Stomach (tissue), 9 donors: ENCODE results near the gene CNGA1. TPM values are rescaled to one million over a fixed set of nuclear protein-coding genes. Genes with fewer than 3 reads are reported as not detected.
"Not testable (repeated sequence)": the region's sequence is repeated elsewhere in the genome, so short reads cannot be mapped to it uniquely, and the experiment has no call there.

Experiments used
- DNase-seq, 2 donors: peaks; one replicate each; pipeline versions ENCODE4 v3.0.0 to v3.0.0-alpha.2; 2013 to 2019
- H3K27ac ChIP-seq, 5 donors: fragments of 200-600 bp in 4 of 5; sonication (generic) in 4 of 5; one replicate each; pipeline ENCODE4 v1.5.1; 2013 to 2019; ENCODE audit warnings: mild to moderate bottlenecking in 1 of 5, moderate library complexity in 1 of 5
- H3K27me3 ChIP-seq, 3 donors: fragments of 200-600 bp; sonication (generic); one replicate each; pipeline ENCODE4 v1.5.1; 2017 to 2019; ENCODE audit warnings: mixed run types in 1 of 3
- H3K36me3 ChIP-seq, 4 donors: fragments of 200-600 bp; sonication (generic); 1 replicate in 3 of 4; 2 replicates in 1 of 4; pipeline ENCODE4 v1.5.1; 2016 to 2019
- H3K4me1 ChIP-seq, 4 donors: fragments of 200-600 bp; sonication (generic); one replicate each; pipeline ENCODE4 v1.5.1; 2016 to 2019
- H3K4me3 ChIP-seq, 4 donors: fragments of 200-600 bp; sonication (generic) in 3 of 4; one replicate each; pipeline ENCODE4 v1.5.1; 2016 to 2019; ENCODE audit warnings: mild to moderate bottlenecking in 1 of 4
- H3K9me3 ChIP-seq, 4 donors: fragments of 200-600 bp; sonication (generic); one replicate each; pipeline ENCODE4 v1.5.1; 2016 to 2019
- EP300 ChIP-seq: sonication (generic); formaldehyde crosslinking; IDR thresholded peaks from one replicate; pipeline ENCODE4 v1.6.1; 2017; ENCODE audit warnings: antibody characterized with exemption
- POLR2A ChIP-seq, 4 donors: fragments of 450-650 bp; IDR thresholded peaks; one replicate each; pipeline ENCODE4 v1.6.1; 2016; ENCODE audit warnings: antibody characterized with exemption in 4 of 4, control low read depth in 2 of 4, mild to moderate bottlenecking in 1 of 4, moderate library complexity in 1 of 4
- POLR2AphosphoS5 ChIP-seq, 3 donors: sonication (generic); formaldehyde crosslinking; IDR thresholded peaks; one replicate each; pipeline ENCODE4 v1.6.1; 2016; ENCODE audit warnings: antibody characterized with exemption in 3 of 3
- WGBS, 5 donors: extraction: QIAGEN DNeasy Blood & Tissue Kit in 3 of 5; methylation state at CpG; one replicate each; pipeline versions ENCODE4 v1.1.5 to v1.1.7; 2013 to 2018; 5-methylcytosine and 5-hydroxymethylcytosine counted together
- intact Hi-C: fragments of 100-400 bp; cut with DNase I; formaldehyde crosslinking; loops from one replicate; pipeline ENCODE4 v1.15.1; 2023; ENCODE audit warnings: low total_unique reads
- polyA plus RNA-seq, 3 donors: library from polyadenylated mRNA; stranded (reverse); fragments of 200-250 nt; gene quantifications; one replicate each; pipeline ENCODE4 v1.2.3, GENCODE V29; 2013
- total RNA-seq, 5 donors: library from RNA; depleted of rRNA; stranded (reverse); fragments of >200 nt; gene quantifications; one replicate each; pipeline versions ENCODE4 v1.1.0 to v1.2.3, GENCODE V29; 2014 to 2016
- TF ChIP-seq, protein P1 (sequence below), 7 experiments: fragments of 450-650 bp in 4 of 7; fragments of 200-600 bp in 3 of 7; sonication (generic) in 3 of 7; IDR thresholded peaks; one replicate each; pipeline ENCODE4 v1.5.1; 2016 to 2019; ENCODE audit warnings: antibody characterized with exemption in 7 of 7, control low read depth in 2 of 7, mild to moderate bottlenecking in 1 of 7
- donor health status: healthy with polysubstance abuse.
- donor health status: Bipolar disorder and iron deficiency.
- donor health status: healthy.

Gene CNGA1
- total and polyA plus RNA-seq, 8 donors: 0.56 to 23.8 (median 3.6) TPM; not detected in 2

DNA sequence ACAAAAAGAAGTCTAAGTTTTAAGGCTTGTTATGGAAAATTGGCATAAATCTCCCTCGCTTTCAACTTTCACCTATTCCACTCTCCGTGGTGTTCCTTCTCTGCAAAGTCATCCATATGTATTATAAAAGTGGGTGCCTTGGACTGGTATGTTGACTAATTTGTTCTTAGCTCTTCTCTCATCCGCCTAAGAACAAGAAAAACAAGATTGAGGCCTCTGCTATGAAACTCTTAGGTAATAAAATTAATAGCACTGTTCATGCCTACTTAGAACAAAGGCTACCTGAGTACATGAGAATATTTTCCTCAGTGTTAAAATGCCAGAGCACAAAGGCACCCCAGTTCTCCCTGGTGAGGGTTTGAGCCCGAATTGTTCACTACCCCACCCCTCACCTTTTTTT, 1.3 kb downstream of the CNGA1 start:
- H3K4me3 ChIP-seq: no peak overlapping the region
- H3K9me3 ChIP-seq: no peaks in the 10 kb centered on the region
- DNase-seq: peak in 1 of 2 donors; percentile 23
- H3K4me1 ChIP-seq: peaks cover 10 to 27% (median 22%) of the 10 kb centered on the region in 4 donors
- no peaks in the 10 kb centered on the region for H3K36me3 ChIP-seq
- WGBS, 5 donors: 73 to 92% (median 90%) methylated on average over 4 of the region's 4 CpGs
- H3K27ac ChIP-seq: peak overlapping the region in 1 of 5 donors; percentile 88
- TF ChIP-seq, protein P1, sequence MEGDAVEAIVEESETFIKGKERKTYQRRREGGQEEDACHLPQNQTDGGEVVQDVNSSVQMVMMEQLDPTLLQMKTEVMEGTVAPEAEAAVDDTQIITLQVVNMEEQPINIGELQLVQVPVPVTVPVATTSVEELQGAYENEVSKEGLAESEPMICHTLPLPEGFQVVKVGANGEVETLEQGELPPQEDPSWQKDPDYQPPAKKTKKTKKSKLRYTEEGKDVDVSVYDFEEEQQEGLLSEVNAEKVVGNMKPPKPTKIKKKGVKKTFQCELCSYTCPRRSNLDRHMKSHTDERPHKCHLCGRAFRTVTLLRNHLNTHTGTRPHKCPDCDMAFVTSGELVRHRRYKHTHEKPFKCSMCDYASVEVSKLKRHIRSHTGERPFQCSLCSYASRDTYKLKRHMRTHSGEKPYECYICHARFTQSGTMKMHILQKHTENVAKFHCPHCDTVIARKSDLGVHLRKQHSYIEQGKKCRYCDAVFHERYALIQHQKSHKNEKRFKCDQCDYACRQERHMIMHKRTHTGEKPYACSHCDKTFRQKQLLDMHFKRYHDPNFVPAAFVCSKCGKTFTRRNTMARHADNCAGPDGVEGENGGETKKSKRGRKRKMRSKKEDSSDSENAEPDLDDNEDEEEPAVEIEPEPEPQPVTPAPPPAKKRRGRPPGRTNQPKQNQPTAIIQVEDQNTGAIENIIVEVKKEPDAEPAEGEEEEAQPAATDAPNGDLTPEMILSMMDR (IDR thresholded peaks at IDR 0.05): no peak
- TF ChIP-seq POLR2A (IDR thresholded peaks at IDR 0.05) (no peak), POLR2AphosphoS5 (IDR thresholded peaks at IDR 0.05) (no peak), EP300 (no peak)
- peaks cover 0 to 26% (median 0%) of the 10 kb centered on the region in 3 donors for H3K27me3 ChIP-seq
- intact Hi-C loops: no loop called here

DNA sequence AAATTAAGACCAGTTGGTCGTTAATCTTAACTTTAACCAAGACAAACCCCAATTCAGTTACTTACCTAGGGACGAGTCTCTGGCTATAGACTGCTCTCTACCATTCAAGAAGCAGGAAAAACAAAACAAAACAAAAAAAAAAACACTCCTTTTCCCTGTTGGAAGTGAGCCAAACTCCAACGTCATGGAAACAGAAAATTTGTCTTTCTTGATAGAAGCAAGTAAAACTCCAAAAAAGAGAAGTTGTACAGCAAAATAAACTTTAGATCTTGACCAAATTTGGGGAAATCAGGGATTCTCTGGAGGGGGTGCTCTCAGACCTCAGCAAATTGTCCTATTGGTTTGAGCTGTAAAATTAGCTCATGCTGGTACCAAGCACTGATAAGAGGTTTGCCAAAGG, 3.7 kb downstream of the CNGA1 start:
- Histone ChIP-seq H3K36me3 (no peaks in the 10 kb centered on the region), H3K27ac (no peak overlapping the region), H3K27me3 (peaks cover 0 to 25% (median 0%) of the 10 kb centered on the region in 3 donors), H3K9me3 (peaks cover 0 to 5% (median under 1%) of the 10 kb centered on the region in 4 donors), H3K4me3 (no peak overlapping the region), H3K4me1 (peaks cover 6 to 24% (median 22%) of the 10 kb centered on the region in 4 donors)
- DNase-seq: no peak
- 52 to 64% (median 61%) methylated on average over 3 of the region's 3 CpGs for WGBS, 5 donors
- intact Hi-C loops: no loop called here
- TF ChIP-seq POLR2AphosphoS5 (IDR thresholded peaks at IDR 0.05) (no peak), EP300 (no peak), POLR2A (IDR thresholded peaks at IDR 0.05) (no peak)
- TF ChIP-seq, protein P1 (IDR thresholded peaks at IDR 0.05): no peak

DNA sequence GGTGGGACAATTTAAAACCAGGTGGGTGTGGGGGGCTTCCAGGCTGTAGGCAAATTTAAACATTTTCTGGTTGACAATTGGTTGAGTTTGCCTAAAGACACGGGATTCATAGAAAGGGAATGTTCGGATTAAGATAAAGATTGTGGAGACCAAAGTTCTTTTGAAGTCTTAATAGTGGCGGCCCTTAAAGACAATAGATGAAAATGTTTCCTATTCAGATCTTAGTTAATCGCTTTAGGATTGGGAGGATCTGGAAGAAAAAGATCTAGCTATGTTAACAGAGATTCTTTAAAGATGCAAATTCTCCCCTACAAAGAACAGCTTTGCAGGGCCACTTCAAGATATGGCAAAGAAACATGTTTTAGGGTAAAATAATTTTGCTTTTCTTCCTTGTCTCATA, 4.8 kb downstream of the CNGA1 start:
- Histone ChIP-seq H3K27ac (no peak overlapping the region), H3K36me3 (no peaks in the 10 kb centered on the region), H3K4me3 (no peak overlapping the region), H3K27me3 (peaks cover 0 to 14% (median 0%) of the 10 kb centered on the region in 3 donors), H3K4me1 (peaks cover 0 to 14% (median 12%) of the 10 kb centered on the region in 4 donors), H3K9me3 (peaks cover 0 to 9% (median 4%) of the 10 kb centered on the region in 4 donors)
- intact Hi-C loops: no loop called here
- TF ChIP-seq EP300: no peak
- TF ChIP-seq, protein P1 (IDR thresholded peaks at IDR 0.05): no peak
- no peak for TF ChIP-seq POLR2AphosphoS5 (IDR thresholded peaks at IDR 0.05)
- TF ChIP-seq POLR2A (IDR thresholded peaks at IDR 0.05): no peak
- no peak for DNase-seq
- WGBS, 5 donors: 84 to 92% (median 90%) methylated on average over 4 of the region's 4 CpGs

DNA sequence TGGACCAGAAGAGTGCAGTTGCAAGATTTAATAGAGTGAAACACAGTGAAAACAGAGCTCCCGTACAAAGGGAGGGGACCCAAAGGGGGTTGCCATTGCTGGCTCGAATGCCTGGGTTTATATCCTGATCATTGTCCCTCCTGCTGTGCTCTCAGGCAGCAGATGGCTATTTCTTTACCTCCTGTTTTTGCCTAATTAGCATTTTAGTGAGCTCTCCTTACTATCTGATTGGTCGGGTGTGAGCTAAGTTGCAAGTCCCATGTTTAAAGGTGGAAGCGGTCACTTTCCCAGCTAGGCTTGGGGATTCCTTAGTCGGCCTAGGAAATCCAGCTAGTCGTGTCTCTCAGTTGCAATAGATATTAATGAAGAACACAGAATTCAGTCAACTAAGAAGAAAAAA, 5.6 kb downstream of the CNGA1 start:
- intact Hi-C loops, DNase-seq, H3K4me1 ChIP-seq, H3K36me3 ChIP-seq, H3K27me3 ChIP-seq, H3K27ac ChIP-seq, H3K4me3 ChIP-seq: not testable (repeated sequence)
- peaks cover 0 to 15% (median 6%) of the 10 kb centered on the region in 4 donors for H3K9me3 ChIP-seq
- 88 to 95% (median 89%) methylated on average over 6 of the region's 6 CpGs for WGBS, 5 donors

DNA sequence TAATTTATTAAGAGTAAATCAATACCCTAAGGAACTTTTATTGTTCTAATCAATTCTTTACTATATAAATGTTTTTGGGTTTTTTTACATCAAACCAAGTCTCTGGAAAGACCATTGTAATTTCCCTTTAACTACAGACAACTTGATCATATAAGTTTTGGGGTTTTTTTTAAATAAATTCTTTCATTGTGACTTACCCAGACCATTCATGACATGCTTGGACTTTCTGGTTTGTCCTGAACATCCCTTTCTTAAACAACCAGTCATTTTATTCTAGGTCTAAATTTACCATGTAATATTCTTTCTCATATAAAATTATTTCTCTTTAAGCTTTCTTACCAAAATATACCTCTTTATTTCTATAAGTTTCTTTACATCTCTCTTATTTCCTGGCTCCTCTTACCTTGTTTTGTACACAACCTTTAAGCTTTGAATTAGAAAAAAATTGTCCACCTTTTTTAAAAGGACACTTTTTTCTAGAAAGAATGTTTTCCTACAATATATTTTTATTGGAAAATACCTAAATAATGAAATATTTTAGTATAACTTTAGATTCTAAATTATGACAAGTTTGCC, 8.4 kb downstream of the CNGA1 start:
- Histone ChIP-seq H3K9me3 (peaks cover 0 to 21% (median 8%) of the 10 kb centered on the region in 4 donors), H3K36me3 (no peaks in the 10 kb centered on the region), H3K27ac (no peak overlapping the region), H3K4me3 (no peak overlapping the region), H3K4me1 (no peaks in the 10 kb centered on the region), H3K27me3 (no peaks in the 10 kb centered on the region)
- no peak for TF ChIP-seq POLR2AphosphoS5 (IDR thresholded peaks at IDR 0.05)
- TF ChIP-seq EP300: no peak
- TF ChIP-seq POLR2A (IDR thresholded peaks at IDR 0.05): no peak
- TF ChIP-seq, protein P1 (IDR thresholded peaks at IDR 0.05): no peak
- intact Hi-C loops: loop anchor here (10.0 kb wide), 1 partner anchor 77 kb away; no protein-coding TSS in a partner anchor
- no peak for DNase-seq
